ENCODE results near the gene ZNF654.

DNA sequence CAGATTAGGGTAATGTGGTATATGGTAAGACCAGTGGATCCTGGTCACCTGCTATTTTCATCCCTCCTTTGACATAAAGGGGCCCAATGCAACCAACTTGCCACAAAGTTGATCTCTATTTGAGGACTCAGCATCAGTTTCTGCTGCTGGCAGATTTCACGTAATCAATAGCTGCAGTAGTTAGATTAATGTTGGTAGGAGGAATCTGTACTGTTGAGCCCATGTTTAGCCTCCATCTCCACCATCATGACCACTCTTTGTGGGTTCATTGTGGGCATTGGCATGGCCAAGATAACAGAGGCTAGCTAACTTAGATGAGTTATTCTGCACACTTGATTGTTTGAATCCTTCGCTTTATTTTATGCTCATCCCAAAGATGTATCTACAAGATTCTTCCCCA, 30.2 kb upstream of the ZNF654 start:
- no peak for TF ChIP-seq CTCF (IDR thresholded peaks at IDR 0.05)
- no peak for TF ChIP-seq TAF1 (IDR thresholded peaks at IDR 0.05; ENCODE audit: borderline replicate concordance, low read depth, low read length)
- TF ChIP-seq POLR2AphosphoS5 (IDR thresholded peaks at IDR 0.05; ENCODE audit: low read depth, low read length): no peak
- TF ChIP-seq EP300 (IDR thresholded peaks at IDR 0.05; ENCODE audit: borderline replicate concordance in 1 of 2, low read depth in 1 of 2, low read length in 1 of 2): no peak
- TF ChIP-seq GATA2 (CRISPR knock-in tag; IDR thresholded peaks at IDR 0.05): no peak
- TF ChIP-seq MAX (IDR thresholded peaks at IDR 0.05; ENCODE audit: low read depth): no peak
- TF ChIP-seq CHD2 (IDR thresholded peaks at IDR 0.05; ENCODE audit: low read length, partially characterized antibody): no peak
- TF ChIP-seq, protein P1, sequence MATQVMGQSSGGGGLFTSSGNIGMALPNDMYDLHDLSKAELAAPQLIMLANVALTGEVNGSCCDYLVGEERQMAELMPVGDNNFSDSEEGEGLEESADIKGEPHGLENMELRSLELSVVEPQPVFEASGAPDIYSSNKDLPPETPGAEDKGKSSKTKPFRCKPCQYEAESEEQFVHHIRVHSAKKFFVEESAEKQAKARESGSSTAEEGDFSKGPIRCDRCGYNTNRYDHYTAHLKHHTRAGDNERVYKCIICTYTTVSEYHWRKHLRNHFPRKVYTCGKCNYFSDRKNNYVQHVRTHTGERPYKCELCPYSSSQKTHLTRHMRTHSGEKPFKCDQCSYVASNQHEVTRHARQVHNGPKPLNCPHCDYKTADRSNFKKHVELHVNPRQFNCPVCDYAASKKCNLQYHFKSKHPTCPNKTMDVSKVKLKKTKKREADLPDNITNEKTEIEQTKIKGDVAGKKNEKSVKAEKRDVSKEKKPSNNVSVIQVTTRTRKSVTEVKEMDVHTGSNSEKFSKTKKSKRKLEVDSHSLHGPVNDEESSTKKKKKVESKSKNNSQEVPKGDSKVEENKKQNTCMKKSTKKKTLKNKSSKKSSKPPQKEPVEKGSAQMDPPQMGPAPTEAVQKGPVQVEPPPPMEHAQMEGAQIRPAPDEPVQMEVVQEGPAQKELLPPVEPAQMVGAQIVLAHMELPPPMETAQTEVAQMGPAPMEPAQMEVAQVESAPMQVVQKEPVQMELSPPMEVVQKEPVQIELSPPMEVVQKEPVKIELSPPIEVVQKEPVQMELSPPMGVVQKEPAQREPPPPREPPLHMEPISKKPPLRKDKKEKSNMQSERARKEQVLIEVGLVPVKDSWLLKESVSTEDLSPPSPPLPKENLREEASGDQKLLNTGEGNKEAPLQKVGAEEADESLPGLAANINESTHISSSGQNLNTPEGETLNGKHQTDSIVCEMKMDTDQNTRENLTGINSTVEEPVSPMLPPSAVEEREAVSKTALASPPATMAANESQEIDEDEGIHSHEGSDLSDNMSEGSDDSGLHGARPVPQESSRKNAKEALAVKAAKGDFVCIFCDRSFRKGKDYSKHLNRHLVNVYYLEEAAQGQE (IDR thresholded peaks at IDR 0.05; ENCODE audit: low read depth, low read length): no peak
- no peak for TF ChIP-seq ELF1 (IDR thresholded peaks at IDR 0.05)
- no peak for TF ChIP-seq SIN3A (IDR thresholded peaks at IDR 0.05; ENCODE audit: borderline replicate concordance, low read depth, low read length)

Measured in SK-N-SH (cell line).